IPS-15b (cell line): ENCODE results near the gene FIBP.
A peak's percentile ranks its signal among the peaks of the same experiment; 100 is the strongest.

Experiments used
- H3K27me3 ChIP-seq: one replicate; pipeline ENCODE4 v1.6.1; 2013; ENCODE audit warnings: low read length; ENCODE audit not compliant: control insufficient read depth, insufficient read depth
- H3K36me3 ChIP-seq: one replicate; pipeline ENCODE4 v1.6.1; 2013; ENCODE audit warnings: low read length; ENCODE audit not compliant: control insufficient read depth, insufficient read depth
- H3K4me1 ChIP-seq: one replicate; pipeline ENCODE4 v1.6.1; 2013; ENCODE audit warnings: mild to moderate bottlenecking, low read length; ENCODE audit not compliant: control insufficient read depth, insufficient read depth
- H3K4me3 ChIP-seq: one replicate; pipeline ENCODE4 v1.5.1; 2013; ENCODE audit warnings: low read depth, low read length
- H3K9ac ChIP-seq: one replicate; pipeline ENCODE4 v1.6.1; 2013; ENCODE audit warnings: low read depth, mild to moderate bottlenecking, low read length
- H3K9me3 ChIP-seq: one replicate; pipeline ENCODE4 v1.6.1; 2013; ENCODE audit warnings: mild to moderate bottlenecking, low read length; ENCODE audit not compliant: control insufficient read depth, insufficient read depth

Gene FIBP

DNA sequence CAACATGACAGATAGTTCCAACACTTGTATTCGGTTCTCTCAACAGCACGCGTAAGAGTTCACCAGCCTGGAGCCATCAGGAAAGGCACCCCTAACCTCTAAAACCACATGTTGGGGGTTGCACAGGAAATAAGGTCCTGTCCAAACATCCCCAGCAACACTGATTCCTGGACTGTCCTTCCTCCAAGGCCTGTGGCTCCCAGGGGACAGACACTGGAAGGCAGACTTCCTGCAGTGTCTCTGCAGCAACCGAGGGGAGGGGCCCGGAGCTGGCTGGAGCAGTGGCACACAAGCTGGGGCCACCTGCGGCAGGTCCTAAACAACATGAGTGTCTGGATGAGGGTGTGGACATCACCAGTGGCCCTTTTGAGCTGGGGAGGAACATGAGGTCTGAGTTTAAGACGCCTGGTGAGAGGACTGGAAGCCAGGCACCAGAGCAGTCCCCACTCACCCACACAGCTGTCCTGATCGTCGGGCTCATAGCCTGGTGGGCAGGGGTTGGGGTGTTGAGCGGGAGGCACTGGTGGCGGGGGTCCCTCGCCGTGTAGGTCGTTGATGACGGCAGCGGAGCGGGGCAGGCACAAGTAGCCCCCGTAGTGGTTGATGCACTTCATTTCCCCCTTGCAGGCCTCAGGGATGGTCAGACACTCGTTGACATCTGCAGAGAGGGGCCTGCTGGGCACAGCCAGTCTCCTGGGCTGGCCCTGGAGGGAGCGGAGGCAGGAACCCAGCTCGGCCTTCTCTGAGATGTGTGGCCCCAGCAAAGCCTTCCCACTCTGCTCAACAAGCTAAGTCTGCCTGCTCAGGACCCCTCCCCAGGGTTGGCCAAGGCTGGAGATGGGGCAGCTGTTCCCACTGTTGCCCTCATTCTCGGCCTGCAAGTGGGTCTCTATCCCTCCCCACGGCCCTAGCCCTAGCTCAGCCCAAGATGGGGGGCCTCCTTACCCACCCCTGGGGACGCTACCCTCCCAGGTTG, 17.3 kb downstream of the FIBP start:
- Histone ChIP-seq H3K9me3 (no peaks in the 10 kb centered on the region), H3K27me3 (peaks cover 15% of the 10 kb centered on the region), H3K9ac (no peak overlapping the region), H3K4me1 (no peaks in the 10 kb centered on the region), H3K36me3 (no peaks in the 10 kb centered on the region), H3K4me3 (no peak overlapping the region)

DNA sequence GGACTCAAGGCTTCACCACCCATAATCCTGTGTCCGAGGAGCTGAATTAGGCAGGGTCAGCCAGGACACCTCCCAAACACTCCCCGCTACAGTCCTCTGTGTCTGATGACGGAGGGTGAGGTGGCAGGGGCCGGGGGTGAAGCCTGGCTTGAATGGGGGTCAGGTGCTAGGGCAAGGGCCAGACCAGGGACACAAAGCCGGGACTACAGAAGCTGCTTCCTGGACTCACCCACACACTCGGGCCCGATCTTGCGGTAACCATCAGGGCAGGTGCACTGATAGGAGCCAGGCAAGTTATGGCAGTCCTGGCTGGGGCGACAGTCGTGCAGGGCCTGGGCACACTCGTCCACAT, 18.0 kb downstream of the FIBP start:
- H3K4me3 ChIP-seq = no peak overlapping the region
- no peaks in the 10 kb centered on the region for H3K9me3 ChIP-seq
- H3K27me3 ChIP-seq = peaks cover 15% of the 10 kb centered on the region
- no peaks in the 10 kb centered on the region for H3K4me1 ChIP-seq
- H3K9ac ChIP-seq = no peak overlapping the region
- H3K36me3 ChIP-seq = peaks cover 5% of the 10 kb centered on the region

DNA sequence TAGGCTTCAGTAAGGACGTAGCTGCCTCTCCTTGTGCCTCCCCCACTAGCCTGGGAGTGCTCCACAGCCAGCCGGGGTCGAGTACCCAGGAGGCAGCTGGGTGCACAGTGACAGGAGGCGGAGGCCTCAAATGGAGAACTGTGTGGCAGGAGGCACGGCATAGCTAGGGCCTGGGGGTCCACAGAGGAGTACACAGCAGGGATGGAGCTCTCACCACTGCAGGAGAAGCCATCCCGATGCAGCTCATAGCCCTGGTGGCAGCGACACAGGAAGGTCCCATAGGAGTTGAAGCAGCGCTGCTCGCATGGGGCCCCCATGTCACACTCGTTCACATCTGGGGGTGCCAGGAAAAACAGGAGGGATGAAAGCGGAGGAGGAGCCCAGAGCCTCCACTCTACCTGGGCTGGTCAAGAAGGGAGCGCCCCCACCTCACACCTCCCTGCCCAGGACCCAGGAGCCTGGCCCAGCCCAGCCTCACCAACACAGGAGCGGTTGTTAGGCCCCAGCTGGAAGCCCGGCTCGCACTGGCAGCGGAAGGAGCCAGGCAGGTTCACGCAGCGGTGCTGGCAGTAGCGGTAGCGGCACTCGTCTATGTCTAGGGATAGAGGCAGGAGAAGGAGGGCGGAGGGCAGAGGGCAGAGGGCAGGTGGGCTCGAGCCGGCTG, 18.5 kb downstream of the FIBP start:
- no peaks in the 10 kb centered on the region for H3K9me3 ChIP-seq
- peaks cover 8% of the 10 kb centered on the region for H3K36me3 ChIP-seq
- H3K4me3 ChIP-seq = no peak overlapping the region
- H3K27me3 ChIP-seq = peaks cover 15% of the 10 kb centered on the region
- H3K9ac ChIP-seq = no peak overlapping the region
- H3K4me1 ChIP-seq = no peaks in the 10 kb centered on the region

DNA sequence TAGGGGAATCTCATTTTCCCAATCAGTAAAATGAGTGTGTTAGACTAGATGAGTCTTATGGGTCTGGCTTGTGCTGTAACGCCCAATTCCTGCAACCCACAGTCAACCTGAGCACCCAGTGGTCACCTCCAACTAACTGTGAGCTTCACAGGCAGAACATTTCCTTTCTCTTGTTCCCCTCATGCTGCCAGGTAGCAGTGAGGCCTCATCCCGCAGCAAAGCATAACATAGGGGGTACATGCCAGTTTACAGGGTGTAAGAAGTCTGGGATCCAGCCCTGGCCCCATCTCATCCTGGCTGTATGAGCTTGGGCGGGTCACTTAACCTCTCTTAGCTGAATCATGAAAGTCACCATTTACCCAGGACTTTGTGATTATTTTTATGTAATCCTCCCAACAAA, 19.4 kb downstream of the FIBP start:
- no peak overlapping the region for H3K9ac ChIP-seq

DNA sequence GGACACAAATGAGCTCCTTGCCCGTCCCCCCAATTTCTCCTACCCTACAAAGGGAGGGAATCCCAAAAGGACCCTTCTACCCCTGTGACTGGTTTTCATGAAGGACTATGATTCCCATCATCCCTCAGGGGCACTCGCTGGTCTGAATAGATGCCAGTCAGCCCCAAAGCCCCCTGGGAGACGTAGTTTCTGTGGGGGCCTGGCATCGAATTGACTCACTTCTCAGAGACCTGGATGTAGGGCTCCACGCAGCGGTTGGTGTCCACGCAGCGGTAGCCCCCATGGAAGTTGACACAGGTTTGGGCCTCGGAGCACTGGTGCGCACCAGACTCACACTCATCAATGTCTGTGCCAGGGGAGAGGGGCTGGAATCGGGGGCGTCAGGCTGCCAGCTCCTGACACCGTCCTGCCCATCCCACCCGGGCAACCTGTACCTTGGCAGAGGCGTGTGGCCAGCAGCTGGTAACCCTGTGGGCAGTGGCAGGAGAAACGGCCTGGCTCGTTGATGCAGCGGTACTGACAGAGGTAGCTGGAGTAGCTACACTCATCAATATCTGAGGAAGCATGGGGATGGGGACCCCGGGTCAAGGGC, 20.1 kb downstream of the FIBP start:
- Histone ChIP-seq H3K36me3 (peaks cover 21% of the 10 kb centered on the region), H3K9ac (no peak overlapping the region), H3K4me3 (peak overlapping the region; percentile 71)

More for the DNA sequence above, 19.4 kb downstream of the FIBP start:
- Histone ChIP-seq H3K4me1 (no peaks in the 10 kb centered on the region), H3K4me3 (no peak overlapping the region), H3K9me3 (no peaks in the 10 kb centered on the region), H3K36me3 (peaks cover 14% of the 10 kb centered on the region), H3K27me3 (peaks cover 15% of the 10 kb centered on the region)

DNA sequence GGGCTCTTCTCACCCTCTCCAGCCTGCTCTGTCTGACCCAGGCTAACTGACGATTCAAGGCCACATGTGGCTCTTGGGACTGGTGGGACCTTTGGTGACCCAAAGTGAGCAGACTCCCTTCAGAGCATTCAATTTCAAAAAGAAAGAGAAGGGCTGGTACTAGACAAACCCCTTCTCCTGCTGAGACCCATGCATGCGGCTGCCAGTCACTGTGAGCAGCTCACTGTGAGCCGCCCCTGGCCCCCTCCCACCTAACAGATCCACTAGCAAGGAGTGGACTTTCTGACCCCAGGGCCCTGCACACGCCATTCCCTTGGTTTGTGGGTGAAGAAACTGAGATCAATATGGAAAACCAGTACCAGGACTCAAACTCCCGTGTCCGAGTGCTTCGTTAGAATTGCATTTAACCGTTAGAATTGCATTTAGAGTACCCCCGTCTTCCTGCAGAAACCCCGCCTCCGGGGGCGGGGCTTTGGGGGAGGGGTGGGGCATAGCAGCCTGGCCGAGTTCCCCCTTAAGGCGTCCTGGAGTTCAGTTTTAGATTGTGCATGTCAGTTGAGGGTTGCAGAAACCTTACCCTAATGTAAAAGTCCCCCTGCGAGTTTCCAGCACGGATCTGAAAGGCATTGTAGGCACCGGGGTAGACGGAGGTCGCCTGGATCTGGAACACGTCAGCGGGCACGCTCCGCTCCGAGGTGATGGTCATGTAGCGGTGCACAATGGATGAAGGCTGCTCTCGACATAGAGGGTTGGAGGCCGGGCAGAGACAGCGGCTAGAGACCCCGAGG, 20.8 kb downstream of the FIBP start:
- H3K9me3 ChIP-seq = no peaks in the 10 kb centered on the region
- peaks cover 15% of the 10 kb centered on the region for H3K27me3 ChIP-seq
- peak overlapping the region; percentile 71 for H3K4me3 ChIP-seq
- peaks cover 27% of the 10 kb centered on the region for H3K36me3 ChIP-seq
- no peaks in the 10 kb centered on the region for H3K4me1 ChIP-seq
- H3K9ac ChIP-seq = no peak overlapping the region

More for the DNA sequence above, 20.1 kb downstream of the FIBP start:
- Histone ChIP-seq H3K27me3 (peaks cover 15% of the 10 kb centered on the region), H3K9me3 (no peaks in the 10 kb centered on the region), H3K4me1 (no peaks in the 10 kb centered on the region)

DNA sequence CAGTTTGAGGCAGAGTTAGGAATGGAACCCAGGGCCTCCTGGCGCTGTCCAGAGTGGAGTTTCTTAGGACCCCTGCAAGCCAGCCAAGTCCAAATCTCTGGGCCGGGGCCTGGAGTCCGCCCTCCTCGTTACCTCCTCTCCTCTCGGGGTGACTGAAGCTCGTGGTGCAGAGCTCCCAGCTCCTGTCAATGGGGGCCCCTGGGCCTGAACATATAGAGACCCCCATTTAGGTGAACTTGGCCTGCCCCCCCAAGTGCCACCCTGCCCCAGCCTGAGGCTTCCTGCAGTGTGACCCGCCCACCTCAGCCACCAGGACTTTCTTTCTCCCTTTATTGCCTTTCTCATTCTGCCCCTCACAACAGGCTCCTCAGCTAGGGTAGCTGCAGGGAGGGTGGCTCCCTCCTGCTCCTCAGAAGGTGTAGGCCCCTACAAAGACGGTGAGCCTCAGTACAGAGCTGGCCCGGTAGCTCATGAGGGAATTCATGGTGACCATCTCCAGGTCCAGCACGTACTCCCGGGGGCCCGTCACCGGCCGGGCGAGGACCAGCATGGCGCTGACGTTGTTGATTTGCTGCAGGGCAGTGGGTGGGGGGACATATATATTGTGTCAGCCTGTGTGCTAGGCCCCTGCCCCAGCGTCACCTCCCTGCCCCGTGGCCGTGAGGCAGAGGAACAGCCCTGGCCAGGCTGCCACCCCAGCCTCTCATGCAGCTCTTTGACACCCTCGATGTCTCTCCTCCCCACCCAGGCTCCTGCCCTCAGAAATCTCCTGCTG, 21.6 kb downstream of the FIBP start:
- peaks cover 11% of the 10 kb centered on the region for H3K27me3 ChIP-seq
- H3K9ac ChIP-seq = no peak overlapping the region
- no peak overlapping the region for H3K4me3 ChIP-seq
- peaks cover 27% of the 10 kb centered on the region for H3K36me3 ChIP-seq
- H3K9me3 ChIP-seq = no peaks in the 10 kb centered on the region
- no peaks in the 10 kb centered on the region for H3K4me1 ChIP-seq

DNA sequence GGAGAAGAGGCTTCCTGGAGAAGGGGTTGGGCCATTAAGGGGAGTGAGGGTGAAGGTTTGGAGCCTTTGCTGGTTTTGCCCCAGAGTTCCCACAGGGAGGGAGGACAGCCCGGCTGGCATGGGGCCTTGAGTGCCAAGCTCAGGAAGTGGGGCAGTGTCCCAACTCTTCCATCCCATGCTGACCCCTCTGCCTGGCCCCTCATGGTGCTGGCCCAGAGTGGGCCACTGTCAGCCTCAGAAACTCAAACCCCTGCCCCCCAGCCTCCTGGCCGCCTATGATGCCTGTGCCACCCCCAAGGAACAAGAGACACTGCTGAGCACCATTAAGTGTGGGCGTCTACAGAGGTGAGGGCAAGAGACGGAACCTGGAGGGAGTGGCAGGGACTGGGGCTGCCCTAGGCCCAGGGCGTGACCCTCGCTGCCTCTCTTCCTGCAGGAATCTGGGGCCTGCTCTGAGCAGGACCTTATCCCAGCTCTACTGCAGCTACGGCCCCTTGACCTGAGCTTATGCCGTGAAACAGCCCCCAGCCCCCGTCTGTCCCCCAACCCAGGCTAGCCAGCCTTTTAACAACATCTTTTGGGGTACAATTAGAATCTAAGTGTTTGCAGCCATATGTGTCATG, 22.6 kb downstream of the FIBP start:
- peaks cover 3% of the 10 kb centered on the region for H3K4me1 ChIP-seq
- H3K9ac ChIP-seq = no peak overlapping the region
- peaks cover 6% of the 10 kb centered on the region for H3K27me3 ChIP-seq
- H3K9me3 ChIP-seq = no peaks in the 10 kb centered on the region
- H3K36me3 ChIP-seq = peaks cover 27% of the 10 kb centered on the region
- H3K4me3 ChIP-seq = no peak overlapping the region

DNA sequence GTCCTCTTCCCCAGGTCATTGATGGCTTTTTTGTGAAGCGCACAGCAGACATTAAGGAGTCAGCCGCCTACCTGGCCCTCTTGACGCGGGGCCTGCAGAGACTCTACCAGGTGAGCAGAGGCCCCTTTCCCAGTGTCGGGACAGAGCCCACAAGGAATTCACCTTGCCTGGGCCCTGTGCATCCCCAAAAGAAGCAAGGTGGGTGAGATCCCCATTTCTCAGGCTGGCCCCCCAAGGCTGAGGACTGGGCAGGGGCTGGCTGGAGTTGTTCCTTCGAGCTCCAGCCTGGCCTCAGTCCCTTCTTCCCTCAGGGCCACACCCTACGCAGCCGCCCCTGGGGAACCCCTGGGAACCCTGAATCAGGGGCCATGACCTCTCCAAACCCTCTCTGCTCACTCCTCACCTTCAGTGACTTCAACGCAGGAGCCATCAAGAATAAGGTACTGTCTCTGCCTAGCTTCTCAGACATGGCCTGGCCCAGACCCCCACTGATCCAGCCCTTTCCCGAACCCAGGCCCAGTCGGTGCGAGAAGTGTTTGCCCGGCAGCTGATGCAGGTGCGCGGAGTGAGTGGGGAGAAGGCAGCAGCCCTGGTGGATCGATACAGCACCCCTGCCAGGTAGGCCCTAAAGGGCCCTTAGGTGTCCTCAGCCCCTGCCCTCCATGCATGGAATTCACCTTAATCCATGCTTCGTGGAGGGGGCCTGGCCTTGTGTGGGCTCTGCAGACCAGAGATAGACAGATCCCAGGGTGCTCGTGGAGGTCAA, 23.4 kb downstream of the FIBP start:
- peaks cover 27% of the 10 kb centered on the region for H3K36me3 ChIP-seq
- peaks cover 3% of the 10 kb centered on the region for H3K4me1 ChIP-seq
- no peaks in the 10 kb centered on the region for H3K9me3 ChIP-seq
- no peak overlapping the region for H3K4me3 ChIP-seq
- H3K9ac ChIP-seq = no peak overlapping the region
- H3K27me3 ChIP-seq = peaks cover 6% of the 10 kb centered on the region
